Mucosa of descending colon (tissue), 3 donors: ENCODE data around the gene VEGFC. TPM values are rescaled to one million over a fixed set of nuclear protein-coding genes. Genes with fewer than 3 reads are reported as not detected.

ENCODE experiments used
- ATAC-seq: fragments of 200-7000 bp; cut with Tn5 transposase; one replicate; pipeline ENCODE4 v1.9.1; 2020; ENCODE audit warnings: mild to moderate bottlenecking, moderate library complexity
- DNase-seq, 3 donors: peaks; one replicate each; pipeline ENCODE4 v3.0.0-alpha.2; 2020
- H3K36me3 ChIP-seq: fragments of 200-600 bp; one replicate; pipeline ENCODE4 v1.8.0; 2021; ENCODE audit warnings: low read depth, mild to moderate bottlenecking
- H3K4me1 ChIP-seq: fragments of 200-600 bp; one replicate; pipeline ENCODE4 v1.8.0; 2021; ENCODE audit warnings: low read depth, mild to moderate bottlenecking
- H3K4me3 ChIP-seq: fragments of 200-600 bp; one replicate; pipeline ENCODE4 v1.8.0; 2021; ENCODE audit warnings: mild to moderate bottlenecking
- H3K9me3 ChIP-seq: fragments of 200-600 bp; one replicate; pipeline ENCODE4 v1.8.0; 2021; ENCODE audit warnings: mild to moderate bottlenecking
- CTCF ChIP-seq: fragments of 200-600 bp; IDR thresholded peaks from one replicate; pipeline ENCODE4 v1.8.0; 2022; ENCODE audit warnings: antibody characterized with exemption, mild to moderate bottlenecking
- intact Hi-C, 2 donors: fragments of 100-400 bp; cut with DNase I in 1 of 2; cut with micrococcal nuclease in 1 of 2; formaldehyde crosslinking; loops; one replicate each; pipeline versions ENCODE4 v1.11.0 to v1.11.1; 2022; cut with DNase I, micrococcal nuclease
- total RNA-seq, 3 donors: library from RNA; stranded (reverse); fragmentation: NEBNext Ultra II Directional in 2 of 3; extraction: Animal tissue kit (Norgen Biotek cat#: 25700) in 2 of 3; gene quantifications; one replicate each; pipeline versions ENCODE4 v1.2.1 to v1.2.4, GENCODE V29; 2021 to 2023
- donor health status: DM: no; HTN: no; CAD: no; lungs with moderate emphysema.
- donor health status: DM: no; HTN: no; CAD: no.
- donor health status: DM: no; HTN: yes; CAD: no.

Gene VEGFC
- total RNA-seq, 3 donors from 2014 or later: 1.2 to 5.3 (median 3.4) TPM

- no peak for DNase-seq
- ATAC-seq: no peak
- Histone ChIP-seq H3K4me3 (no peak overlapping the region), H3K9me3 (no peaks in the 10 kb centered on the region), H3K36me3 (no peaks in the 10 kb centered on the region), H3K4me1 (no peaks in the 10 kb centered on the region)
- intact Hi-C loops: no loop called here
- TF ChIP-seq CTCF: no peak
Measured at GRCh38 chr4:176782191-176782590, 10.5 kb downstream of the VEGFC start.

- Histone ChIP-seq H3K4me3 (no peak overlapping the region), H3K9me3 (no peaks in the 10 kb centered on the region), H3K4me1 (no peaks in the 10 kb centered on the region), H3K36me3 (no peaks in the 10 kb centered on the region)
- intact Hi-C loops: no loop called here
- DNase-seq (no peak), ATAC-seq (no peak)
- TF ChIP-seq CTCF: no peak
Measured at GRCh38 chr4:176781739-176782100, 11.0 kb downstream of the VEGFC start.

GRCh38 chr4:176780995-176781738 is 11.6 kb downstream of the VEGFC start:
- no peak for DNase-seq
- ATAC-seq: no peak
- no peak for TF ChIP-seq CTCF
- intact Hi-C loops: no loop called here
- no peak overlapping the region for H3K4me3 ChIP-seq
- H3K9me3 ChIP-seq: no peaks in the 10 kb centered on the region
- H3K4me1 ChIP-seq: no peaks in the 10 kb centered on the region
- no peaks in the 10 kb centered on the region for H3K36me3 ChIP-seq

- H3K4me3 ChIP-seq: no peak overlapping the region
- H3K36me3 ChIP-seq: no peaks in the 10 kb centered on the region
- no peak for DNase-seq
- intact Hi-C loops: no loop called here
- ATAC-seq: no peak
- TF ChIP-seq CTCF: no peak
- no peaks in the 10 kb centered on the region for H3K4me1 ChIP-seq
- no peaks in the 10 kb centered on the region for H3K9me3 ChIP-seq
Measured at GRCh38 chr4:176779421-176779820, 13.3 kb downstream of the VEGFC start.

GRCh38 chr4:176778491-176778890 is 14.2 kb downstream of the VEGFC start:
- Histone ChIP-seq H3K4me3 (no peak overlapping the region), H3K36me3 (no peaks in the 10 kb centered on the region), H3K4me1 (no peaks in the 10 kb centered on the region), H3K9me3 (no peaks in the 10 kb centered on the region)
- intact Hi-C loops: no loop called here
- no peak for ATAC-seq
- TF ChIP-seq CTCF: no peak
- DNase-seq: no peak

GRCh38 chr4:176778063-176778462 is 14.7 kb downstream of the VEGFC start:
- ATAC-seq: no peak
- Histone ChIP-seq H3K9me3 (no peaks in the 10 kb centered on the region), H3K4me3 (no peak overlapping the region), H3K36me3 (no peaks in the 10 kb centered on the region), H3K4me1 (no peaks in the 10 kb centered on the region)
- no peak for TF ChIP-seq CTCF
- no peak for DNase-seq
- intact Hi-C loops: no loop called here
